HG03457 (cell line): Measurements from ENCODE around the gene C20orf173.
"Not testable (repeated sequence)": the region's sequence is repeated elsewhere in the genome, so short reads cannot be mapped to it uniquely, and the experiment has no call there.

Experiments
- ATAC-seq: cut with Tn5 transposase; IDR thresholded peaks from one replicate; pipeline ENCODE4 v1.9.1; 2021; ENCODE audit warnings: moderate number of reproducible peaks; ENCODE audit not compliant: unreplicated experiment

C20orf173 gene

DNA sequence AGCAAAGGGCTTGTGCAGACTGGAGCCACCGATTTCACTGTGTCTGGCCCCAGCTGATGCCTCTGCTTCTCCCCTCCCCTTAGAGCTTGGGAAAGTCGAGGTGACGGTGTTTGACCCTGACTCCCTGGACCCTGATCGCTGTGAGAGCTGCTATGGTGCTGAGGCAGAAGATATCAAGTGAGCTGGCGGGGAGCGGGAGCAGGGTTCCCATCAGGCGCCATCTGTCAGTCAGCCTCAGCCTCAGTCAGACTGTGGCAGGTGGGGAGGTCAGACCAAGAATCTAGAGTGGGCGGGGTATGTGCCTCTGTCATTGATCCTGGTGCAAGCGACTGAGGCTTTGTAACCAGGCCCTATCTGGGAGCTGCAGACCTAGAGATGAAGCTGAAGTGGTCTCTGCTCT is 17.9 kb upstream of the C20orf173 start:
- no peak for ATAC-seq

DNA sequence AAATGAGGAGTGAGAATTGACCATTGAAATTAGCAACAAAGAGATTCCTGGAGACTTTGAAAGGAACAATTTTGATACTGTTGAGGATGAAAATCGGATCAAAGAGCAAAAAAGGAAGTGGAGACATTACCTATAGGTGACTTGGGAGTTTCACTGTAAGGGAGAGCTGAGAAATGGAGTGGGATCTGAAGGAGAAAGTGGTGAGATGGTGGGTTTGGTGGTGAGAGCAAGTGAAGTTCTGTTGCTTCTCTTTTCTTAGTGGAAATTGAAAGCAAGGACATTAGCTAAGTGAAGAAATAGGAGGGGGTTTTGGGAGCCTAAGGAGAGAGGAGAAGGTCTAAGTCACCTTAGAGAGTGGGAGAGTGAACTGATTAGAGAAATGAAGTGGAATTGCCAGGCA is 16.7 kb upstream of the C20orf173 start:
- ATAC-seq = no peak

DNA sequence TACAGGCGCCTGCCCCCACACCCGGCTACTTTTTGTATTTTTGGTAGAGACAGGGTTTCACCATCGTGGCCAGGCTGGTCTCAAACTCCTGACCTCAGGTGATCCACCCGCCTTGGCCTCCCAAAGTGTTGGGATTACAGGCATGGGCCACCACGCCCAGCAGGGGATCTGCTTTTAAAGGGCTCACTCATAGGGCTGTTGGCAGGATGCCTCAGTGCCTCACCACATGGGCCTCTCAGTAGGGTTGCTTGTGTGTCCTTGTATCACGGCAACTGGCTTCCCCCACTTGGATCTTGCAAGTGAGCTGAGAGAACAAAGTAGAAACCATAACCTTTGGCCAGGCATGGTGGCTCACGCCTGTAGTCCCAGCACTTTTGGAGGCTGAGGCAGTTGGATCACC is 15.5 kb upstream of the C20orf173 start:
- ATAC-seq = not testable (repeated sequence)

DNA sequence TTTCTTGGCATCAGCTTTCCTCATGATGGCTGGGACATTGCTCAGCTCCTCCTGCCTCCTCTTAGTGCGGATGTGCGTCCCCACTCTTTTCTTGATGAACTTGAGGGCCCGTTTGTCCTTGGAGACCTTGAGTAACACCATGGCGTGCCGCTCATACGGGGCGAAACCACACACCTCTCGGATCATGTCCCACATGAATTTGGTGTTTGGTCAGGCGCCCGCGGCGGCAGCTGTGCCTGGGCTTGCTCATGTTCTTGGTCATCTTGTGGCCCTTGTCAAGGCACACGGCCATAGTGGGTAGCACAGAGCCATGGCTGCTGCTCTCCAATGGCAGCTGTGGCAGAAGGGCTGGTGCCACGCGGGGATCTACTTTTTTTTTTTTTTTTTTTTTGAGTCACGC is 15.0 kb upstream of the C20orf173 start:
- ATAC-seq = no peak

DNA sequence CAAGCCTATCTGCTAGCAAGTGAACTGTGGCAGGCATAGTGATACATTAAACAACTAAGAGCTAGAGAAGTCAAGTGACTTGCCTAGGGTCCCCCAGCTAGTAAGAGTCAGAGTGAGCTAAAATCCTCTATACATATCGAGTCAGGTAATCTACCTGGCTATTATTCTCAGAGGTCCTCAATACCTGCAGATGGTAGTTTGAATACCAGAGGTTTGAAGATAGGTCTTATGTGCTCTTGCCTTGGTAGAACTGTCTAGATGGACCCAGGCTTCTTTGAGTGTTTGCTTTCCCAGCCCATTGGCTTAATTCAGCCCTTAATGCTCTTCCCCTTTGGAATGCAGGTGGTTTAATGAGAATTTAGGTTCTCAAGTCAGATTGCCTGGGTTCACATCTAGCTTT is 13.5 kb upstream of the C20orf173 start:
- no peak for ATAC-seq

DNA sequence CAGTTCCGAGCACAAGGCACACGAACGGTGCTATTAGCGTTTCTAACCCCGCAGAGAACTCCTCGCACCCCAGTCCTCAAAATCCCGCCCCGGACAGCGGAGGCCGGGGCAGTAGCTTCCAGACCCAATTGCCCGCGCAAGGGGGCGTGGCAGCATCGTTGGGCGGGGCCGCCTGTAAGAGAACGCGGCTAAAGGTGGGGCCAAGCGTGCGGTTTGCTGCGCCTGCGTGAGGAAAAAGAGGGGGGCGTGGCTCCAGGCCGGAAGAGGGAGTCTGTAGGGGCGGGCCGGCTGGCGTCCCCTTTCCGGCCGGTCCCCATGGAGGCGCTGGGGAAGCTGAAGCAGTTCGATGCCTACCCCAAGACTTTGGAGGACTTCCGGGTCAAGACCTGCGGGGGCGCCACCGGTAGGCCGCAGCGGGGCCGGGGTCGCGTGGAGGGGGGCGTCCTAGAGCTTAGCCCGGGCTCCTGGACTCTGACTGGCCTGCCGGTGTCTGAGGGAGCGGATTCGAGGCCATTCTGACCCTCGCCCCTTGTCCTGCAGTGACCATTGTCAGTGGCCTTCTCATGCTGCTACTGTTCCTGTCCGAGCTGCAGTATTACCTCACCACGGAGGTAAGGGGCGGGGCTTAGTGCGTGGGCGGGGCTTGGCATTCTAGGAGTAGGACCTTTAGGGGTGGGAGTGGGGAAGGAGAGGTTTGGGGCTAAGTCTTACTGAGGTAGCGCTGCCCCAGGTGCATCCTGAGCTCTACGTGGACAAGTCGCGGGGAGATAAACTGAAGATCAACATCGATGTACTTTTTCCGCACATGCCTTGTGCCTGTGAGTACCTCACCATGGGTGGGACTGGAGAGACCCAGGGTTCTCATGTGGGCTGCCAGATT is 12.6 kb upstream of the C20orf173 start, which contains the start of gene ERGIC3:
Gene ERGIC3, plus strand, starts transcription at position 296 of the 880 bp plus-strand sequence. Its CDS starts 20 bp downstream, at position 316.
- ATAC-seq = no peak

DNA sequence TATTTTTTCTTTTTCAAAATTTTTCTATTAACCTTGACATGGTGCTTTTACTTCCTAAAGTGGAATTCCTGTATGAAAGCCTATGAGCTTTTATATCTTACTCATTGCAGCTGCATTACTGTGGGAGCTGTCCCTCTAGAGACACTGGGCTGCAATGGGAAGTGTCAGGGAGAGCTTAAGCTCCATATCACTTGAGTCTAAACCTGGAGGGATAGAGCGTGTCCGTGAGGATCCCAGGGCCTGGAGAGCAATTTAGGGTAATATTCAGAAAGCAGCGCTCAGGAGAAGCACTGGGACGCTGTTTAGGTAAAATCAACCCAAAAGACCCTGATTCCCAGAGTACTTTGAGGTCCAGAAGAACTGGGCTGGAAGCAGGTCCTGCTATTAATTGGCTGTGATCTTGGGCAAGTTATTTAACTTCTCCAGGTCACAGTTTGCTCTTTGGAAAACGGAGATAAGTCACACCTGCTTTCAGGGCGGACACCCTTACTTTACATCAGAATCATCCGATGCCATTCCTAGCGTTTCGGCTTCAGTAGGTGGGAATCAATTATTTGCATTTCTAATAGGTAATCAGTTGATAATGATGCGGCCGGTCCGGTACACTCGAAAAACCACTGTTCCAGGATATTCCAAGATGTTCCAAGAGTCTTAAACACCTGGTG is 11.8 kb upstream of the C20orf173 start:
- ATAC-seq = no peak

DNA sequence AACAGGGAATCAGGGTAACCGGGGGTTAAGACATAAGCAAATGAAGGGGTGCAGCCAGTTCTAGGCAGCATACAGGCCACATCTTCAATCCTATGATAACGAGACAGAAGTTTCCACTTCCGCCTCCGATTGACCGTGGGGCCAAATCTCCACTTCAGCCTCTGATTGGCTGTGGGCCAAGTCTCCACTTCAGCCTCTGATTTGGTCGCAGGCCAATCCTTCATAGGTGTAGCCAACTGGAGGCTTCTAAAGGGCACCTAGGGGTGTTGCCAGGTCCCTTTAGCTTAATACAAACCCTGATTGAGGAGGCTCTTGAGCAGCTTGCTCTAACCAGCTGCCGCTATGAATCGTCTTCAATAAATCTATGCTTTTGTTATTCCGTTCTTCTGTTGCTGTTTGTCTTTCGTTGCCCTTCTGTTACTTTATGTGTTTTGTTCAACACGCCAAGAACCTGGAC is 10.3 kb upstream of the C20orf173 start:
- no peak for ATAC-seq

DNA sequence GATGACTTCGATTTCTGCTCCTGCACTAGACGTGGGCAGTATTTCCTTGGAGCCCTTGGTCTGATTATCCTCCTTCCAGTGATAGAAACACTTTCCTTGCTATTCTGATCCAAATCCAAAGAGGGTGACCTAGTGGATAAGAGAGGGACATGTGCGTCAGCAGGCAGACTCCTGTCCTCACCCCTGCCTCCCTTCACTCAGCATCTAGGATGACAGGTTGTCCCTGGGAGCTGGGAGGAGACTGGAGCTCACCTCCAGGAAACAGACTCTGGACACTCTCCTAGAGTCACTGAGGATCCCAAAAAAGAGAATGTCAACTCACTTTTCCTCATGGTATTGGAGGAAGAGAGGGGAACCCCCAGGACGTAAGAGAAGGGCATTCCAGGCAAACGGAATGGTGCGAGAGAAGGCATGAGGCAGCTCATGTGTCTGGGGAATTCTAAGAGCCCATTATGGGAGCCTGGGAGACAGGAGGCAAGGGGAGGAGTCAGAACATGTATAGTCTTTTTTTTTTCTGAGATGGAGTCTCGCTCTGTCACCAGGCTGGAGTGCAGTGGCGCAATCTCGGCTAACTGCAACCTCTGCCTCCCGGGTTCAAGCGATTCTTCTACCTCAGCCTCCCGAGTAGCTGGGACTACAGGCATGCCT is 2.2 kb downstream of the C20orf173 start:
- ATAC-seq = no peak

DNA sequence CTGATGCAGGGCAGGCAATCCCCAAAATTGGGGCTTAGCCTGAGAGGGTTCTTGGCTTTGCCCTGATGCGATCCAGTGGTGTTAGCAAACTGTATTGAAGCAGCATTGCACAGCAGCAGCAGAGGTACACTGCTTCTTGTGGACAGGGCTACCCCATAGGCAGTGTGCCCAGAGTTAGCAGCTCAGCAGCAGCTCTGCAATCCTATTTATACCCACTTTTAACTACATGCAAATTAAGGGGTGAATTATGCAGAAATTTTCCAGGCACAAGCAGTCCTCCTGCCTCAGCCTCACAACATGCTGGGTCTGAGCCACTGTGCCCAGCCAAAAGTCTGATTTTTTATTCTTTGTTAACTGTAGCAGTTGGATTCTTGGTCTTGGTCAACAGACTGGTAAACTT is 3.8 kb downstream of the C20orf173 start:
- ATAC-seq = no peak

DNA sequence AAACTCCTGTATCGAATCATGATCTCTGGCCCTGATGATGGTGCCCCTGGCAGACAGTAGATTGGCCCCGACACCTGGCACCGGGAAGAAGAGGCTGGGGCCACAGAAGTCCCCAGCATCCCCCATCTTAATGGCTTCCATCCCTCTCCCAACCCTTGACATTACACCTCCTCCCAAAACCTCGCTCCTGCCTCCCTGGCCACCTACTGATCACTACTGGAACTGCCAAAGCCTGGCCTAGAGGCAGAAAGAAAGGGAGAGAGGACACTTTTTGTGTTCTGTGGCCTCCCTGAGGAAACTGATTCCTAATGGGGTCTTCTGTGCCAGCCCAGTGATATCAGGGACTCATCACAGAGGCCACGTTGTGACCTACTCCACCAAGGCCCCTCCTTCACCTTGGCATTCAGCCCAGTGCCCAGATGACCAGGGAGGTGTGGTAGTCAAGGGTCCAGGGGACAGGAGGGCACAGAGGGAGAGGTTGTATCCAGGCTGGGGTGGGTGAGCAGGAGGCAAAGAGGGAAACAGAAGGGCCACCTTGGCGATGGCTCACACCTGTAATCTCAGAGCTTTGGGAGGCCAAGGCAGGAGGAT is 6.1 kb downstream of the C20orf173 start:
- ATAC-seq = no peak

DNA sequence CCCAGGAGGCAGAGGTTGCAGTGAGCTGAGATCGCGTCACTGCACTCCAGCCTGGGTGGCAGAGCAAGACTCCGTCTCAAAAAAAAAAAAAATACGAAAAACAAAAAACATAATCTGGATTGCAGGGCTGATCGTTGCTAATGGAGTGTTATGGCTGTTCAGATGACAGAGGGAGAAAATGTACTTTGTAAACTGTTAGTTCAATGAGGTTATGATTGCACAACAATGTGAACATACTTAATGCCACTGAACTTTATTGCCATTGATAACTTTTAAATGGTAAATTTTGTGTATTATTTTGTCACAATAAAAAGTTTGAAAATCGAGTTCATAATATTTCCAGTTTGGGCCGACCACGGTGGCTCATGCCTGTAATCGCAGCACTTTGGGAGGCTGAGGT is 10.5 kb downstream of the C20orf173 start:
- no peak for ATAC-seq

DNA sequence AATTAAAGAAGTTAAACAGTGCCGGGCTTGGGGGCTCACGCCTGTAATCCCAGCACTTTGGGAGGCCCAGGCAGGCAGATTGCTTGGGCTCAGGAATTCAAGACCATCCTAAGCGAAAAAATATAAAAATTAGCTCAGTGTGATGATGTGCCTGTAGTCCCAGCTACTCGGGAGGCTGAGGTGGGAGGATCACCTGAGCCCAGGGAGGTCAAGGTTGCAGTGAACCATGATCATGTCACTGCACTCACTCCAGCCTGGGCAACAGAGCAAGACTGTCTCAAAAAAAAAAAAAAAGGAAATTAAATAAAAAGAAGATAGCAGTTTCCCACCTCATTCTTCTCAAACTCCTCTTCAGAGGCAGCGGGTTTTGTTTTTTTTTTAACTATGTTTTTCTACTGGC is 11.7 kb downstream of the C20orf173 start:
- not testable (repeated sequence) for ATAC-seq

DNA sequence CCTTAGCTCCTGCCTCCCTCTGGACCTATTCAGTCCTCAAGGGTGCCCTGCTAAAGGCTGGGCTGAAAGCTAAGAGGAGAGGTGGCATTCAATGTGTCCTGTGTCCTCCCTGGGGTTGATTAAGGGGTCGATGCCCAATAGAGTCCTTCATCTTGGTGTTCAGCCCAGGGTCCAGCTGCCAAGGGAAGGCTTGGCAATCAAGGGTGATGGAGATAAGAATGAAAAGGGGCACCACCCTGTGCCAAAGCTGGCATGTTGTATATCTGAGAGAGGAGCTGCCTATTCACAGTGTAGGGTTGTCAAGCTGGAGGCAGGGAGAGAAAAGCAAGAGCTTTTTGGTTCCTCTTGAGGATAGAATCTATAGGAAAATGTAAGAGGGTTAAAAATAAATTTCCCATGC is 12.3 kb downstream of the C20orf173 start:
- no peak for ATAC-seq

DNA sequence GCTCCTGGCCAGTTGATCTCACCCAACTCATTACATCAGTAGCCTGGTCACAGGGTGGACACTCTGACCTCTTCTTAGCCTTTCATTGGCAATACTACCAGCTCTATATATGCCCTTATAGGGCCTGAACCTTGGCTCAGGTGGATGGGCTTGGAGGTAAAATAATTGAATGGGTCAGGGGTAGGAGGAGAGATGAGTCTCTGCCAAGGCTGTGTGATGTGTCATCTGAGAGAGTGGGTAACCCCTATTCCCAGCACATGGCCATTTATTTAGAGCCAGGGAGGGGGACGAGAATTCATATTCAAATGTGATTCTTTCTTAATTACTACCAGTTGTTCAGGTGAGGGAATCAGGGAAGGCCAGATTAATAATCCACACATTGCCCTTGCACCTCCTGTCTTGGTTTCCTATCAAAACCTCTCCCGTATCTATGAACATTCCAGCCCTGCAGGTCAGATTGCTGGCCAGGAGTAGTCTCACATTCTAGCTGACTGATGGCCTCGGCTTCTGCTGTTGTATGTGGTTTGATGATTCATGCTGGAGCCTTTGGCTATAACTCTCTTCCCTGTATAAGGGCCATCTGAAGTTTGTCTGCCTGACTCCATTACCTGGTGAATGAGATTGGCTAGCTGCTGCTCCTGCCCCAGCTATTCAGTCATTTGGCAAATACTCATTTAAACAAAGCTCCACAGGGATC is 13.4 kb downstream of the C20orf173 start:
- ATAC-seq = no peak

DNA sequence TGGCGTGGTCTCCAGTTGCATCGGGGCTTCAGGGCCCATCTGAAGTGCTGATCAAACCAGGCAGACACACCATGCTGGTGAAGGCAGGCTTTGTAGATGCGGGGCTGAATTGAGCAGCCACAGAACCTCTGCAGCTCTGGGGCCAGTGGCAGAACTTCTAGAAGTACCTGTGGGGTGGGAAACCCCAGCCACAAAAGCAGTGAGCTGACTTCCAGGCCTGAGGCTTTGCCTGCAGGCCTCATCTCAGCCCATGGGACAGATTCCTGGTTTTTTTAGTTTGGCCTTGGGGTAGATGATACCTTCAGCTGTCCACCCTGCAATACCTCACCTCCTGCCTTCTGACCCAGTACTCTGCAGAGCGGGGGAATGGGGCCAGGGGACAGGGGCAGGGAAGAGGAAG is 14.1 kb downstream of the C20orf173 start:
- ATAC-seq = no peak

DNA sequence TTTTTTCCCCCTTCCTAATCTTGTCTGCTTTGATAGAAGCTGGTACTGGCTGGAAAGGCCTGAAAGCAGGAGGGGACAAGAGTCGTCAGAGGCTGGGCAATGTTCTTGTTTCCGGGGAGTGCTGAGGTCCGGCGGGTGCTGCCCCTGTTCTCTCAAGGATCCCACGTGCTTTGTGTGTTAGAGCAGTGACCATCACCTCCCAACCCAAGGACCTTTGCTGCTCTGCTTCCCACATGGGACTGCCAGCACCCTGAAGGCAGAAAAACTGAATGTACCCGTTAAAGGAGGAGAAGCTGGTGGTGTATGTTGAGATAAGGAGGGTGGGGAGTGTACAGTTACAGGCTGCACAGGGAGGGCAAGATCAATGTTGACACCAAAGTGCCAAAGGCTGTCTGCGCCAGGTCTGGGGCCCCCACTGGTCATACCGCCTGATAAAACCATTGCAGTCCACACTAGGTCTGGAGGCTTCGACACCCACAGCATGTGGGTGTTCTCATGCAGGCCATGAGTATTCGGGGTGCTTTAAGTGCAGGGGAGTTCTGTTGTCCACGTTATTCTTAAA is 15.0 kb downstream of the C20orf173 start:
- ATAC-seq = no peak

DNA sequence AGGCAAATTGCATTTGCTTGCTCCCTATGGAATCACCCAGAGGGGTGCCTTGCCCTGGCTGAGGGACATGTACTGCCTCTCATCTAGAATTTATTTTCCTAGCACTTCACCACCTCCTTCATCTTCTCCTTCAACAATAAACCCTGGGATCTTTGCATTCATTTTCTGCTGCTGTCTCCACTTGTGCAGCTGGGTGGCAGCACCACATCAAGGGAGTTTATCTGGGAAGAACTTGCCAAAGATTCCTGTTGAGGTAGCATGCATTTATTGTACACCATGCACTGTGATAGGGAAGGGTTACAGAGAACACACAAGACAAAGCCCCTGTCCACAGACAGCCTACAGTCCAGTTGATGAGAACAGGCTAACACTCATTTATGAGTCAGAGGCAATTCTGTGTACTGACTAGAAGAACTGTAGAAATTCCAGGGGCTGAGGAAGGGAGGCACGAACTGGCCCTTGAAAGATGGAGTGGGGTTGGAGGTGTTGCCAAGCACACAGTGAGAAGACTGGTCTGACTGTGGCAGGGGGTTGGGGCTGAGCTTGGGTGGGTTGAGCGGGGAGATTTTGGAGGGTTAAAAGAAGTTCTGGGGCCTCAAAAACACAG is 17.5 kb downstream of the C20orf173 start:
- ATAC-seq = no peak

DNA sequence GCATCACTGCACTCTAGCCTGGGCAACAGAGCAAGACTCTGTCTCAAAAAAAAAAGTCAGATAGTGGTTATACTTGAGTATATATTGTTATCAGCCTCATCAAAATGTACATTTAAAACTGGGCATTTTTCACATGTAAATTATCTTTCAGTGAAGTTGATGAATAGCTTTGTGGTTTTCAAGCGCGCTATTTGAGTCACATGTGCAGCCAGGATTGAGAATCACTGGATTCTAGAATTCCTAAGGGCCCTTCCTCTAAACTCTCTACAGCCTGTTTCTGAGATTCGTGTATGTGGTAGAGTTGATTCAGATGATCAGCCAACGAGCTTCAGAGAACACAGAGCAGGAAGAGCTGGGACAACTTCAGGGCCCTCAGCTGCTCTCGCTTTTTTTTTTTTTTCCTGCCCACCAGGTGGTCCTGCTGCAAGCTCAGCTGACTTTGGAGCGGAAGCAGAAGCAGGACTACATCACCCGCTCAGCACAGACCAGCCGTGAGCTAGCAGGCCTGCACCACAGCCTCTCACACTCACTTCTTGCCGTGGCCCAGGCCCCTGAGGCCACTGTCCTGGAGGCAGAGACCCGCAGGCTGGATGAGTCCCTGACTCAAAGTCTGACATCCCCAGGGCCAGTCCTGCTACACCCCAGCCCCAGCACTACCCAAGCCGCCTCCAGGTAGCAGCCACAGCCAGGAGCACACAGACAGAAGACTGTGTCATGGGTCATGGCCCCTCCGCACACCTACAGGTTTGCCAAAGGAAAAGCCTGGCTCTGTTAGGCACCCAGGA is 18.3 kb downstream of the C20orf173 start:
- no peak for ATAC-seq
